Measurements from ENCODE around the gene PEX1.
A peak's percentile ranks its signal among the peaks of the same experiment; 100 is the strongest.
"Not testable (repeated sequence)": the region's sequence is repeated elsewhere in the genome, so short reads cannot be mapped to it uniquely, and the experiment has no call there.

The PEX1 gene

DNA sequence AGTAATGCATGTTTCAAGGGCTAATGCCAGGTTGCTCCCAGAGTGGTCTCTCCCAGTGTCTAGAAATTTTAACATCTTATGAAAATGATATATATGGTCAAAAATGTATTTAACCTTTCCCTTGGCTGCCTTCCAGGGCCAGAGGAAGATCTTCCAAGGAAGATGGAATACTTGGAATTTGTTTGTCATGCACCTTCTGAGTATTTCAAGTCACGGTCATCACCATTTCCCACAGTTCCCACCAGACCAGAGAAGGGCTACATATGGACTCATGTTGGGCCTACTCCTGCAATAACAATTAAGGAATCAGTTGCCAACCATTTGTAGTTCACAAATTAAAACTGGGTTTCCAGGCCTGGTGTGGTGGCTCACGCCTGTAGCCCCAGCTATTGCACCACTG lies 72.1 kb downstream of the PEX1 start:
- DNase-seq, result no peak

DNA sequence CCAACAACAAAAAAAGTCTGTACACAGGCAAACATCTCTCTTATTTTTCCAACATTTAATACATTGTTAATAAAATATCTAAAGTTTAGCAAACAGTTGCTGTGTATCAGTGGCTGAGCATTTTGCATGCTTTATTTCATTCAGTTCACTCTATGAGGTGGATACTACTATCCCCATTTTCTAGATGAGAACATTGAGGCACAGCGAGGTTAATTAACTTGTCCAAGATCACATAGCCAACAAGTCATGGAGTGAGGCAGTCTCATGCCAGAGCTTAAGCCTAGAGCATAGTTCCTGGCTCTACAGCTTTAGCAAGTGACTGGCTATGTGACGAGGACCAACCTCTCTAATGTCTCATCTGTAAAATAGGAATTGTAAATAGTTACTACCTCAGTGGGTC lies 76.7 kb downstream of the PEX1 start:
- no peak for DNase-seq

DNA sequence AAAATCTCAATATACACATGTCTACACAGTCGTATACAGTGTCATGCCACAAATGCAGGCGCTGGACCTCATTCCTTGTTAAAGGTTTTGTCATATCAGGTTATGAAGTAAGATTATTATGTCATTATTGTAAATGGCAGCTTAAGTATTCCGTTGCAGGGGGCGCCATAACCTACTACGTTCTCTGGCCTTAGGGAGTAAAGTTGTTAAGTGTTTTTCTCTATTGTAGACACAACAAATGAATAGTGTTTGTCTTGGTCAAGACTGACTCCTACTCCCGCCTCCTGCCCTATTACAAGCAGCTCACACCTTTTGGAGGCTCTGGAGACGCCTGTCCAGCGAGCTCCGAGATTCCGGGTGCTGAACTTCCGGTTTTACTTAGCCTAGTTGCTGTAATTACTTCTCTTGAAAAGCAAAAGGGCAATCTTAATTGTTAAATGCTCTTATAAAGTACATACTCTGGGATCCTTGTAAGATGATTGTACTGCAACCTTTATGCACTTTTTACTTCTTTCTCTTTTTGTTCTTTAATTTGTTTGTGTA lies 80.0 kb downstream of the PEX1 start:
- peak; percentile 92 for DNase-seq

DNA sequence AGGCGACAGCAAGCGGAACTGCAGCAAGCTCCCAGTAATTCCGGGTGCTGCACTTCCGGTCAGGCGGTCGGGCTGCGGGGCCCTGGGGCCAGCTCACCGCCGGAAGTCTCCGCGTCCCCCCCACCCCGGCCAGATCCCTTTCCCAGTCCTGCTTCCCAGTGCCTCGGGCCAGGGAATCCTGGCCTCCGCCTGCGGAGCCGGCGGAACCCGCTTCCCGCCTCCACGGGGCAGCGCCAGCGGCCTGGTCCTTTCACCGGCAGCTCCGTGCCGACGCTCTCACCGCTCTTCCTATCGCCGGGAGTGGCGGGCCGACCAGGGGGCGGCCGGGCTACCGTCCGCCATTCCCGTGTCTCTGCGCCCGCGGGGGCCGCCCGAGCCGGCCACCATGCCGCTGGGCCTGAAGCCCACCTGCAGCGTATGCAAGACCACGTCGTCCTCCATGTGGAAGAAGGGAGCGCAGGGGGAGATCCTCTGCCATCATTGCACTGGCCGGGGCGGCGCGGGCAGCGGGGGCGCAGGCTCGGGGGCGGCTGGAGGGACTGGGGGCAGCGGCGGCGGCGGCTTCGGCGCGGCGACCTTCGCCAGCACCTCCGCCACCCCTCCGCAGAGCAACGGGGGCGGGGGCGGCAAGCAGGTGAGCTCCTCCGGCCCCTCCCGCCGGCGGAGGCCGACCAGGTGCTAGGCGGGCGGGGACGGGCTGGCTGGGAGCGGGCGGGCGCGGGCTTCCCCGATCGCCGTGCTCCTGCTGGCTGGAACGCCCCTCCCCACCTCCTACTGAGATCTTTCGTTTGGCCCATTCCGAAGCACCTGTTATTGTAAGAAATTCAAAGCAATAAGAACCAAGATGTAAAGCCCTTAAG lies 80.7 kb downstream of the PEX1 start, which contains the start of gene GATAD1:
Gene GATAD1 (plus strand): TSS at position 138 of the 860 bp plus-strand sequence. CDS start 248 bp downstream, at position 386.
- DNase-seq, result peak; percentile 98

DNA sequence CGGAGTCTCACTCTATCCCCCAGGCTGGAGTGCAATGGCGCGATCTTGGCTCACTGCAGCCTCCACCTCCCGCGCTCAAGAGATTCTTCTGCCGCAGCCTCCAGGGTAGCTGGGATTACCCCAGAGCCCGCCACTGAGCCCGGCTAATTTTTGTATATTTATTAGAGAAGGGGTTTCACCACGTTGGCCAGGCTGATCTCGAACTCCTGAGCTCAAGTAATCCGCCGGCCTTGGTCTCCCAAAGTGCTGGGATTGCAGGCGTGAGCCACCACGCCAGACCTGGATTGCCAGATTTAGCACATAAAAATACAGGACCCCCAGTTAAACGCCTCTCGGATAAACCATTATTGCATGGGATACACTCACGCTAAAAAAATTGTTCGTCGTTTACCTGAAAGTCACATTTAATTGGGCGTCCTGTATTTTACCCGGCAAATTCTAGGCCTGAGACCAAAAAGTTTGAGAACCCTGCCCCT lies 81.4 kb downstream of the PEX1 start:
- DNase-seq, result no peak

DNA sequence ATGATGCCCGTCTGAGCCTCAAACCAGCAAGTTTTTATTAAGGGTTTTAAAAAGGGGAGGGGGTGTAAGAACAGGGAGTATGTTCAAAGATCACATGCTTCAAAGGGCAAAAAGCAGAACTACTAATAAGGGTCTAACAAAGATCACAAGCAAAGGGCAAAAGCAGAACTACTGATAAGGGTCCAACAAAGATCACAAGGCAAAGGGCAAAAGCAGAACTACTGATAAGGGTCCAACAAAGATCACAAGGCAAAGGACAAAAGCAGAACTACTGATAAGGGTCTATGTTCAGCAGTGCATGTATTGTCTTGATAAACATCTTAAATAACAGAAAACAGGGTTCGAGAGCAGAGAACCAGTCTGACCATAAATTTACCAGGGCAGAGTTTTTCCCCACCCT lies 85.6 kb downstream of the PEX1 start:
- DNase-seq, result not testable (repeated sequence)

DNA sequence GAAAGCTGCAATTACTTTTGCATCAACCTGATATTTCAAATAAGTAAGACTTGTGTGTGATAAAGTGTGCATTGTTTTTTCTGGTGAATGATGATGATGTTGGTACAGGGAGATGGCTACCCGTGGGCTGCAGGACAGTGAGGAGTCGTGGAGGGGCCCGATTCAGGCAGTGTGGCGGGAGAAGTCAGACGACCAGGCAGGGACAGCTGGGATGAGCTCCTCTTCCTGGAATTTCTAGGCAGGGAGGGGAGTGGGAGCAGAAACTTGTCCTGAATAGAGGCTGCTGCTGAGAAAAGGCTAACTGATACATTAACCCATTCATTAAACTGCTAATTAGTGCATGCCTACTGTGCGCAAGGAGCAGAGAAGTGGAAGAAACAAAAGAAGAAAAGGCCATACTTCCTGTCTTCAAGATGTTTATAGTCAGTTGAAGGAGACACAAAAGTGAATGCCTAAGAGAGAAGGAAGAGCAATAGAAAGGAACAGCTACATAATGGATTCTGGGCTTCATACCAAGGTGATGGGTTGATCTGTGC lies 90.3 kb downstream of the PEX1 start:
- no peak for DNase-seq

All from DMS53 (cell line).